IMR-90 (cell line): ENCODE measurements around the gene YBX1. TPM values are rescaled to one million over a fixed set of nuclear protein-coding genes. Genes with fewer than 3 reads are reported as not detected.

ENCODE experiments used
- ATAC-seq: fragments of 200-7000 bp; cut with Tn5 transposase; 2 replicates; pipeline ENCODE4 v1.9.1; 2020; ENCODE audit warnings: low read depth, mild to moderate bottlenecking, moderate library complexity
- BruUV-seq: library from RNA; stranded (reverse); fragments of 400-500 nt; replicated peaks from 2 replicates; lab custom pipeline; 2021; lab: Mats Ljungman, UMichigan
- CTCF ChIA-PET: fragments of 300-600 bp; formaldehyde crosslinking; extraction: SDS; loops from one replicate; lab custom pipeline; 2021; ENCODE audit warnings: antibody characterized with exemption; lab: Yijun Ruan, JAX
- POLR2A ChIA-PET: fragments of 300-600 bp; sonication (Branson Sonifier 250); formaldehyde crosslinking; loops from one replicate; lab custom pipeline; 2022; ENCODE audit warnings: antibody characterized with exemption; ENCODE audit not compliant: unreplicated experiment; lab: Charles Lee
- DNase-seq: peaks from one replicate; pipeline ENCODE4 v3.0.0; 2013
- H2AFZ ChIP-seq: replicated peaks from 2 replicates; pipeline ENCODE3; 2013; ENCODE audit warnings: low read length, mild to moderate bottlenecking; ENCODE audit not compliant: poor library complexity
- H2AK5ac ChIP-seq: 2 replicates; pipeline ENCODE4 v1.6.1; 2013; ENCODE audit warnings: low read depth, low read length, inconsistent platforms
- H2AK9ac ChIP-seq: replicated peaks from 2 replicates; pipeline ENCODE3; 2013; ENCODE audit warnings: mild to moderate bottlenecking, low read depth, low read length, moderate library complexity; ENCODE audit not compliant: poor library complexity
- H2BK120ac ChIP-seq: 2 replicates; pipeline ENCODE4 v1.6.1; 2013; ENCODE audit warnings: low read depth, low read length, inconsistent platforms
- H2BK15ac ChIP-seq: 3 replicates; pipeline ENCODE4 v1.6.1; 2013; ENCODE audit warnings: low read depth, low read length, inconsistent platforms
- H2BK20ac ChIP-seq: 2 replicates; pipeline ENCODE4 v1.6.1; 2013; ENCODE audit warnings: low read depth, mild to moderate bottlenecking, inconsistent platforms, low read length, moderate library complexity
- H2BK5ac ChIP-seq: 2 replicates; pipeline ENCODE4 v1.6.1; 2013; ENCODE audit warnings: mild to moderate bottlenecking, low read depth, low read length, inconsistent platforms; ENCODE audit not compliant: poor library complexity, severe bottlenecking
- H3K14ac ChIP-seq: replicated peaks from 2 replicates; pipeline ENCODE4 v1.6.1; 2013; ENCODE audit warnings: low read depth, low read length, inconsistent platforms
- H3K18ac ChIP-seq: 2 replicates; pipeline ENCODE4 v1.6.1; 2013; ENCODE audit warnings: low read depth, low read length, control low read depth
- H3K23ac ChIP-seq: 2 replicates; pipeline ENCODE4 v1.6.1; 2013; ENCODE audit warnings: low read depth, low read length, inconsistent platforms
- H3K27ac ChIP-seq: 2 replicates; pipeline ENCODE4 v1.5.1; 2013; ENCODE audit warnings: mild to moderate bottlenecking, control low read depth, low read length; ENCODE audit not compliant: insufficient read depth
- H3K27me3 ChIP-seq: 2 replicates; pipeline ENCODE4 v1.6.1; 2013; ENCODE audit warnings: low read length; ENCODE audit not compliant: control insufficient read depth, insufficient read depth
- H3K36me3 ChIP-seq: 2 replicates; pipeline ENCODE4 v1.6.1; 2013; ENCODE audit warnings: low read length, mixed read lengths; ENCODE audit not compliant: control insufficient read depth, insufficient read depth
- H3K4ac ChIP-seq: 2 replicates; pipeline ENCODE4 v1.6.1; 2013; ENCODE audit warnings: low read depth, low read length, inconsistent platforms
- H3K4me1 ChIP-seq: 2 replicates; pipeline ENCODE4 v1.6.1; 2013; ENCODE audit warnings: low read length, mixed read lengths; ENCODE audit not compliant: control insufficient read depth, insufficient read depth
- H3K4me2 ChIP-seq: 2 replicates; pipeline ENCODE4 v1.6.1; 2013; ENCODE audit warnings: low read depth, mild to moderate bottlenecking, control low read depth, low read length, moderate library complexity
- H3K4me3 ChIP-seq: 2 replicates; pipeline ENCODE4 v1.5.1; 2013; ENCODE audit warnings: low read depth, mild to moderate bottlenecking, control low read depth, low read length, moderate library complexity; ENCODE audit not compliant: insufficient read depth
- H3K56ac ChIP-seq: 2 replicates; pipeline ENCODE4 v1.6.1; 2013; ENCODE audit warnings: low read length, inconsistent platforms; ENCODE audit not compliant: insufficient read depth; ENCODE audit errors: extremely low read depth
- H3K79me1 ChIP-seq, 2 experiments: 2 replicates each; pipeline ENCODE4 v1.6.1; 2013; ENCODE audit warnings: low read length in 2 of 2, inconsistent platforms in 1 of 2, low read depth in 1 of 2
- H3K9ac ChIP-seq: 2 replicates; pipeline ENCODE4 v1.6.1; 2013; ENCODE audit warnings: low read depth, low read length, control low read depth
- H3K9me1 ChIP-seq: 2 replicates; pipeline ENCODE4 v1.6.1; 2013; ENCODE audit warnings: low read length, inconsistent platforms; ENCODE audit not compliant: insufficient read depth
- H3K9me3 ChIP-seq: 2 replicates; pipeline ENCODE4 v1.6.1; 2013; ENCODE audit warnings: low read length; ENCODE audit not compliant: control insufficient read depth, insufficient read depth
- H4K20me1 ChIP-seq: 2 replicates; pipeline ENCODE4 v1.6.1; 2013; ENCODE audit warnings: low read length, inconsistent platforms; ENCODE audit not compliant: insufficient read depth
- H4K5ac ChIP-seq: 2 replicates; pipeline ENCODE4 v1.6.1; 2013; ENCODE audit warnings: mild to moderate bottlenecking, low read depth, low read length, control low read depth
- H4K8ac ChIP-seq, 2 experiments: 2 replicates each; pipeline ENCODE4 v1.6.1; 2013; ENCODE audit warnings: low read depth in 2 of 2, low read length in 2 of 2, control low read depth in 1 of 2, inconsistent platforms in 1 of 2
- H4K91ac ChIP-seq: 2 replicates; pipeline ENCODE4 v1.6.1; 2013; ENCODE audit warnings: low read depth, low read length, inconsistent platforms; ENCODE audit not compliant: insufficient read depth
- CEBPB ChIP-seq: IDR thresholded peaks from 2 replicates; pipeline ENCODE4 v1.6.1; 2012; ENCODE audit warnings: low read depth, low read length, improper control_type of control experiment
- CHD1 ChIP-seq: IDR thresholded peaks from 2 replicates; pipeline ENCODE4 v1.6.1; 2012; ENCODE audit warnings: low read depth, low read length, improper control_type of control experiment
- CTCF ChIP-seq: conservative IDR thresholded peaks from 2 replicates; pipeline ENCODE4 v1.5.1; 2012; ENCODE audit warnings: mild to moderate bottlenecking, low read depth, low read length, improper control_type of control experiment
- FOS ChIP-seq: fragments of 150-350 bp; IDR thresholded peaks from 2 replicates; pipeline ENCODE4 v1.6.1; 2016; ENCODE audit warnings: low read depth, low read length
- POLR2A ChIP-seq: IDR thresholded peaks from 2 replicates; pipeline ENCODE4 v1.6.1; 2012; ENCODE audit warnings: mild to moderate bottlenecking, low read depth, low read length
- SMC3 ChIP-seq: fragments of 150-350 bp; IDR thresholded peaks from 2 replicates; pipeline ENCODE4 v1.6.1; 2016; ENCODE audit warnings: low read depth, mild to moderate bottlenecking, antibody characterized with exemption, low read length, moderate library complexity
- USF2 ChIP-seq: fragments of 150-350 bp; IDR thresholded peaks from 2 replicates; pipeline ENCODE4 v1.6.1; 2017; ENCODE audit warnings: mild to moderate bottlenecking, antibody characterized with exemption, low read length, low read depth
- WGBS, 2 experiments: methylation state at CpG; one replicate each; pipeline versions ENCODE4 v1.1.5 to v1.1.7; 2013; ENCODE audit warnings: missing lambda C conversion rate in 2 of 2; ENCODE audit not compliant: insufficient read length in 1 of 2; ENCODE audit errors: extremely low coverage in 2 of 2; 5-methylcytosine and 5-hydroxymethylcytosine counted together
- dilution Hi-C: fragments of 300-500 bp; cut with HindIII; formaldehyde crosslinking; loops from one replicate; pipeline ENCODE4 v1.14.3; 2018; ENCODE audit warnings: low sequenced_read_pairs; ENCODE audit not compliant: unreplicated experiment
- in situ Hi-C: fragments of 300-500 bp; cut with MboI; formaldehyde crosslinking; loops from 3 replicates; pipeline ENCODE4 v1.14.3; 2019; ENCODE audit warnings: low sequenced_read_pairs, inconsistent platforms, mixed read lengths
- intact Hi-C: fragments of 100-400 bp; cut with micrococcal nuclease; formaldehyde crosslinking; loops from 2 replicates; pipeline ENCODE4 v1.10.0; 2022
- polyA plus RNA-seq, 3 experiments: library from polyadenylated mRNA; depleted of rRNA; stranded (reverse); fragments of >200 nt; gene quantifications; 2 replicates each; pipeline ENCODE4 v1.2.3, GENCODE V29; 2012; ENCODE audit warnings: low replicate concordance in 1 of 3
- total RNA-seq: library from RNA; depleted of rRNA; stranded (reverse); fragments of >200 nt; gene quantifications from 2 replicates; pipeline ENCODE4 v1.2.3, GENCODE V29; 2012

The YBX1 gene
- total and polyA plus RNA-seq, 2 of the 4 experiments (the other 2 are of a cell fraction): 605 to 843 TPM

GRCh38 chr1:42736152-42736551, 53.9 kb downstream of the YBX1 start:
- Histone ChIP-seq H3K9me3 (no peaks in the 10 kb centered on the region), H2BK120ac (no peak overlapping the region), H3K18ac (no peak overlapping the region), H4K8ac (no peak overlapping the region), H3K9me1 (no peaks in the 10 kb centered on the region), H2BK20ac (no peak overlapping the region), H3K56ac (no peak overlapping the region), H3K36me3 (no peaks in the 10 kb centered on the region), H3K4me1 (no peaks in the 10 kb centered on the region), H3K27me3 (no peaks in the 10 kb centered on the region; the same call in 1 of the 2 replicates), H4K20me1 (no peaks in the 10 kb centered on the region), H3K4ac (no peak overlapping the region), H2AK5ac (no peak overlapping the region), H3K27ac (no peak overlapping the region), H3K23ac (no peak overlapping the region), H4K5ac (no peak overlapping the region), H3K79me1 (no peaks in the 10 kb centered on the region), H2AK9ac (peak overlapping the region; percentile 46), H3K14ac (no peak overlapping the region), H3K9ac (no peak overlapping the region), H2BK15ac (no peak overlapping the region), H4K91ac (no peak overlapping the region), H2BK5ac (no peak overlapping the region), H3K4me3 (no peak overlapping the region), H3K4me2 (no peak overlapping the region), H2AFZ (peak overlapping the region; percentile 84)
- in situ Hi-C loops: no loop called here
- CTCF ChIA-PET: no interaction called here
- TF ChIP-seq FOS (no peak), CEBPB (0 out of 2 replicates have a peak, but pooled peaks have one; percentile 16), SMC3 (no peak), CTCF (peak; percentile 39), POLR2A (no peak), CHD1 (no peak), USF2 (no peak)
- no TSS peak for BruUV-seq
- ATAC-seq (peak; percentile 50; the same call in 1 of the 2 replicates), DNase-seq (no peak)
- dilution Hi-C loops: no loop called here
- intact Hi-C loops: no loop called here
- WGBS, 2 experiments: no CpG with 5 or more reads among the region's 4 CpGs
- POLR2A ChIA-PET: no interaction called here
